ENCODE measurements around the gene TBC1D7. TPM values are rescaled to one million over a fixed set of nuclear protein-coding genes. Genes with fewer than 3 reads are reported as not detected.

The TBC1D7 gene
- total RNA-seq, 4 donors from 2014 or later, result 5.5 to 12.5 (median 8.4) TPM

DNA sequence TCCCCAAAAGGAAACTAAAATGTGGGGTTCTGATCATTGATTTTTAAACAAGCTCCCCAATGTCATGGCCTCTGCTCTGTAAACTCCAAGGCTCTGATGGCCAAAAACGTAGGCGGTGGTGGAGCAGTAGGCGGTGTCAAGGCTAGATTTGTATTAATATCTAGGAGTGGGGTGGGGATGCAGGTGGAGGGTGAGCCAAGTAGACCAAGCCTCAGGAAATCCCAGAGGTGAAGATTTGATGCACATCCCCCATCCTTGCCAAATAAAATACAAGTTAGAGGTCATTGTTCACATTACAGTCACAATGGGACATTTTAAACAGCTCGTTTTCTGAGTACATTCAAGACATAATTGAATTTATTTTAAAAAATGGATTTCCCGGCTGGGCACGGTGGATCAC, 30.9 kb upstream of the TBC1D7 start:
- peaks cover 0 to 8% (median 4%) of the 10 kb centered on the region in 4 donors for H3K36me3 ChIP-seq
- TF ChIP-seq POLR2AphosphoS5 (IDR thresholded peaks at IDR 0.05) (peak in 1 of 2 donors; percentile 10), POLR2A (IDR thresholded peaks at IDR 0.05; ENCODE audit: low read depth) (no peak), EP300 (IDR thresholded peaks at IDR 0.05) (no peak)
- no peak overlapping the region for H3K4me3 ChIP-seq
- intact Hi-C loops (cut with DNase I), result no loop called here
- no peak overlapping the region for H3K27ac ChIP-seq (replicated peaks in 1 of 4)
- WGBS, result 85% methylated on average over 6 of the region's 6 CpGs
- H3K27me3 ChIP-seq, result no peaks in the 10 kb centered on the region
- peaks cover 19 to 45% (median 22%) of the 10 kb centered on the region in 4 donors for H3K4me1 ChIP-seq
- no peaks in the 10 kb centered on the region for H3K9me3 ChIP-seq
- no peak for DNase-seq (ENCODE audit: extremely low spot score)

DNA sequence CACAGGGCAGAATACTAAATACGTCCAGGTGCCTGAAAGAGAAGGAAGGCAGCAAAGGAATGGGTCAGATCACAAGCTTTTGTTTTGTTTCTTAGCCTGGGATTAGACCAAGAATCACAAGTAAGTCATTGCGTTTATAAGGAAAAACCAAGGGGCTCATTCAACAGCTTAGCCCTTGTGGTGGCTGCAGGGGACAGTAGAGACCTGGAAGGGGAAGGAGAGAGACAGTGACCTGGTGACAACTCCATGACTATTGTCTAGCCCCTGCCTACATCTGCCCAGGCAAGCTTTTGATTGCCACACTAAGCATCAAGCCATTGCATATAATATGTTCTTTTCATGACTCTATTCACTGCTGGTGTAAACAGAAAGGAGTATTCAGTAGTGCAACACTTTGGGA, 30.2 kb upstream of the TBC1D7 start:
- peaks cover 23 to 51% (median 26%) of the 10 kb centered on the region in 4 donors for H3K4me1 ChIP-seq
- 88% methylated on average over 2 of the region's 2 CpGs for WGBS
- no peak overlapping the region for H3K4me3 ChIP-seq
- H3K27ac ChIP-seq (replicated peaks in 1 of 4), result no peak overlapping the region
- H3K27me3 ChIP-seq, result no peaks in the 10 kb centered on the region
- TF ChIP-seq POLR2A (IDR thresholded peaks at IDR 0.05; ENCODE audit: low read depth), result no peak
- TF ChIP-seq, protein P1, sequence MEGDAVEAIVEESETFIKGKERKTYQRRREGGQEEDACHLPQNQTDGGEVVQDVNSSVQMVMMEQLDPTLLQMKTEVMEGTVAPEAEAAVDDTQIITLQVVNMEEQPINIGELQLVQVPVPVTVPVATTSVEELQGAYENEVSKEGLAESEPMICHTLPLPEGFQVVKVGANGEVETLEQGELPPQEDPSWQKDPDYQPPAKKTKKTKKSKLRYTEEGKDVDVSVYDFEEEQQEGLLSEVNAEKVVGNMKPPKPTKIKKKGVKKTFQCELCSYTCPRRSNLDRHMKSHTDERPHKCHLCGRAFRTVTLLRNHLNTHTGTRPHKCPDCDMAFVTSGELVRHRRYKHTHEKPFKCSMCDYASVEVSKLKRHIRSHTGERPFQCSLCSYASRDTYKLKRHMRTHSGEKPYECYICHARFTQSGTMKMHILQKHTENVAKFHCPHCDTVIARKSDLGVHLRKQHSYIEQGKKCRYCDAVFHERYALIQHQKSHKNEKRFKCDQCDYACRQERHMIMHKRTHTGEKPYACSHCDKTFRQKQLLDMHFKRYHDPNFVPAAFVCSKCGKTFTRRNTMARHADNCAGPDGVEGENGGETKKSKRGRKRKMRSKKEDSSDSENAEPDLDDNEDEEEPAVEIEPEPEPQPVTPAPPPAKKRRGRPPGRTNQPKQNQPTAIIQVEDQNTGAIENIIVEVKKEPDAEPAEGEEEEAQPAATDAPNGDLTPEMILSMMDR (IDR thresholded peaks at IDR 0.05), result no peak
- TF ChIP-seq EP300 (IDR thresholded peaks at IDR 0.05), result no peak
- no peak for TF ChIP-seq POLR2AphosphoS5 (IDR thresholded peaks at IDR 0.05)
- DNase-seq (ENCODE audit: extremely low spot score), result no peak
- H3K36me3 ChIP-seq, result peaks cover 0 to 4% (median 0%) of the 10 kb centered on the region in 4 donors
- intact Hi-C loops (cut with DNase I), result no loop called here
- H3K9me3 ChIP-seq, result no peaks in the 10 kb centered on the region

GRCh38 chr6:13357551-13358075, 29.3 kb upstream of the TBC1D7 start:
- Histone ChIP-seq H3K36me3 (peaks cover 0 to 4% (median 0%) of the 10 kb centered on the region in 4 donors), H3K9me3 (no peaks in the 10 kb centered on the region), H3K4me1 (peaks cover 23 to 44% (median 26%) of the 10 kb centered on the region in 4 donors), H3K27me3 (no peaks in the 10 kb centered on the region), H3K4me3 (no peak overlapping the region), H3K27ac (replicated peaks in 1 of 4) (no peak overlapping the region)
- no peak for TF ChIP-seq POLR2A (IDR thresholded peaks at IDR 0.05; ENCODE audit: low read depth)
- no peak for TF ChIP-seq EP300 (IDR thresholded peaks at IDR 0.05)
- no peak for TF ChIP-seq POLR2AphosphoS5 (IDR thresholded peaks at IDR 0.05)
- TF ChIP-seq, protein P1 (IDR thresholded peaks at IDR 0.05), result no peak
- DNase-seq (ENCODE audit: extremely low spot score), result no peak
- 88% methylated on average over 14 of the region's 14 CpGs for WGBS
- intact Hi-C loops (cut with DNase I), result no loop called here

- Histone ChIP-seq H3K27ac (replicated peaks in 1 of 4) (peak overlapping the region in 2 of 4 donors; percentile 18 to 52), H3K36me3 (peaks cover 0 to 4% (median 0%) of the 10 kb centered on the region in 4 donors), H3K27me3 (no peaks in the 10 kb centered on the region), H3K4me1 (peaks cover 23 to 40% (median 26%) of the 10 kb centered on the region in 4 donors), H3K9me3 (no peaks in the 10 kb centered on the region), H3K4me3 (no peak overlapping the region)
- DNase-seq (ENCODE audit: extremely low spot score), result no peak
- intact Hi-C loops (cut with DNase I), result no loop called here
- 70% methylated on average over 6 of the region's 6 CpGs for WGBS
- TF ChIP-seq EP300 (IDR thresholded peaks at IDR 0.05) (no peak), POLR2AphosphoS5 (IDR thresholded peaks at IDR 0.05) (no peak), POLR2A (IDR thresholded peaks at IDR 0.05; ENCODE audit: low read depth) (no peak)
- TF ChIP-seq, protein P1 (IDR thresholded peaks at IDR 0.05), result no peak
These were observed 27.9 kb upstream of the TBC1D7 start for GRCh38 chr6:13355999-13356785.

All from esophagus muscularis mucosa (tissue), 4 donors.